GM10266 (cell line): ENCODE data around the gene SNED1.

Experiments used
- DNase-seq: peaks from one replicate; pipeline ENCODE4 v3.0.0; 2012; ENCODE audit errors: extremely low spot score
- TF ChIP-seq, protein P1 (sequence below): IDR thresholded peaks from 2 replicates; pipeline ENCODE4 v1.5.1; 2012; ENCODE audit warnings: mild to moderate bottlenecking, low read depth; ENCODE audit not compliant: control insufficient read depth, insufficient read depth; ENCODE audit errors: missing control alignments

Gene SNED1

DNA sequence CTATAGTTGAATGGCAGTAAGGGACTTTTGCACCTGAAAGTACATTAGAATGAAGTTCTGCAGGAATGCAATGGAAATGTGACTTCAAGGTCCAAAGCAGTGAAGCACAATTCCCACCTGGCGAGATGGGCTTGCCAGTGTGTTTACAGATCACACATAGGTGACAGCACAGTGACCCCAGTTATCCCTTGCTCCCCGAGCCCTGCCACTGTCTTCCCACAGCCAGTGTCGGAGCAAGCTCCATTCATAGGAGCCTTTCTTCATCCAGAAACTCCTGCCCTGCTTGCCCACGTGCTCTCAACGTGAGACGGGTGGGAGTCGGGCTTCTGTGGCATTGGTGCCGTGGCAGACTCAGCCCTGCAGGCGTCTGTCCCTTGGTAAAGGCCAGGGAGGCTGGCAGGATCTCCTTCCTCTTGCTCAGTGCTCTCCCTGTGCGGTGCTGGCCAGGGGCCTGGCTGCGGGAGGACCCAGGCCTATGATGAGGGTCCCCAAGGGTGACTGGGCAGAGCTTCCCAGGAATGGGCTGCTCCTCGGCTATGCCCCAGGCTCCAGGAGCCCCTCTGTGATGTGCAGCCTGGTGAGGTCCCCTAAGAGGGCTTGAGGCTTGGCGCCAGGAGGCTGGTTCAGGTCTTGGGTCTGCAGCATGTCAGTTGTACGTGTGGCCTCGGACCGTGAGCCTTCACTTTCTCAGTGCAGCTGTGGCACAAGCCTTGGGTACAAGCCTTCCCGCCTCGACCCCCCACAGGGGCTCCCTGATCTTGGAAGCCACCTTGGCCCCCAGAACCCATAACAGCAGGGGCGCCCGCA, 40.2 kb downstream of the SNED1 start:
- DNase-seq, result no peak
- TF ChIP-seq, protein P1, sequence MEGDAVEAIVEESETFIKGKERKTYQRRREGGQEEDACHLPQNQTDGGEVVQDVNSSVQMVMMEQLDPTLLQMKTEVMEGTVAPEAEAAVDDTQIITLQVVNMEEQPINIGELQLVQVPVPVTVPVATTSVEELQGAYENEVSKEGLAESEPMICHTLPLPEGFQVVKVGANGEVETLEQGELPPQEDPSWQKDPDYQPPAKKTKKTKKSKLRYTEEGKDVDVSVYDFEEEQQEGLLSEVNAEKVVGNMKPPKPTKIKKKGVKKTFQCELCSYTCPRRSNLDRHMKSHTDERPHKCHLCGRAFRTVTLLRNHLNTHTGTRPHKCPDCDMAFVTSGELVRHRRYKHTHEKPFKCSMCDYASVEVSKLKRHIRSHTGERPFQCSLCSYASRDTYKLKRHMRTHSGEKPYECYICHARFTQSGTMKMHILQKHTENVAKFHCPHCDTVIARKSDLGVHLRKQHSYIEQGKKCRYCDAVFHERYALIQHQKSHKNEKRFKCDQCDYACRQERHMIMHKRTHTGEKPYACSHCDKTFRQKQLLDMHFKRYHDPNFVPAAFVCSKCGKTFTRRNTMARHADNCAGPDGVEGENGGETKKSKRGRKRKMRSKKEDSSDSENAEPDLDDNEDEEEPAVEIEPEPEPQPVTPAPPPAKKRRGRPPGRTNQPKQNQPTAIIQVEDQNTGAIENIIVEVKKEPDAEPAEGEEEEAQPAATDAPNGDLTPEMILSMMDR, result no peak

DNA sequence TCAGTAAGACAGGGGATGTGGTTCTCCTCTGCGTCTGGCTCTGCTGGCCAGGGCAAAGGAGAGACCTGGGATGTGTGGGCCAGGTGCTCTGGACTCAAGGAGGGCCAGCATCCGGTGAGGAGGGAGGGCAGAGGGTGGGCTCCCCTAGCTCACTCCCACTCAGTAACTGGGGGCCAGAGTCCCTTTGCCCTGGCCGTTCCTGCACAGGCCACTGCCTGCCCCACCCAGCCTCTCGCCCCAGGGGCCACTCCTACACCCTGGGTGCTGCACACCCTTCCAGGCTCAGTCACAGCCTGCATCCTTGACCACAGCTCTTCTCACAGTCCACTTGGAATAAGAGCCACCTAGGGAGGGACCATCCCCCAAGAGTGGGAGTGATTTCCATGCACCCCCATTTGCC, 41.0 kb downstream of the SNED1 start:
- TF ChIP-seq, protein P1, result no peak

DNA sequence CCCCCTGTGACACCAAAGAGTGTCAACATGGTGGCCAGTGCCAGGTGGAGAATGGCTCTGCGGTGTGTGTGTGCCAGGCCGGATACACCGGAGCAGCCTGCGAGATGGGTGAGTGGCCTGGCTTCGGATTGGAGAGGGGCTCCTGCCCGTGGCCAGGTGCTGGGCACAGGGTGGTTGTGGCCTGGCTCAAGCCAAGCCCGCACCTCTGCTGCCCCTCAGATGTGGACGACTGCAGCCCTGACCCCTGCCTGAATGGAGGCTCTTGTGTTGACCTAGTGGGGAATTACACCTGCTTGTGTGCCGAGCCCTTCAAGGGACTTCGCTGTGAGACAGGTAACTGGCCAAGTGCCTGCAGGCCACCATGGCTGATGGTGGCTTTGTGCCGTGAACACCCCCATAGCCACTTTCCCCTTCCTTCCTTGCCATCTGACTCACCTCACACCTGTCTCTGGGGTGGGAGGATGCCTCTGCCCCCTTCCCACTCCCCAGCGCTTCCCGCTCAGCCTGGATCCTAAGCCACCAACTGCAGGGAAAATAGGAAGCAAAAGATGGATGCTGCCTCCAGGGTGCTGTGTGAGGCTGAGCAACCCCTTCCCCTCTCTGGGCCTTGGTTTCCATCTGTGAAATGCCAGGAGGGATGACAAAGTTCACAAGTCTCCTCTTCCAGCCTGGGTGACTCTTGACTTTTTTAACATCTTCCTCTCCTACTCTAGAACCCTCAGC, 41.8 kb downstream of the SNED1 start:
- TF ChIP-seq, protein P1, result no peak
- DNase-seq, result no peak

More for the DNA sequence above, 41.0 kb downstream of the SNED1 start:
- DNase-seq, result no peak

DNA sequence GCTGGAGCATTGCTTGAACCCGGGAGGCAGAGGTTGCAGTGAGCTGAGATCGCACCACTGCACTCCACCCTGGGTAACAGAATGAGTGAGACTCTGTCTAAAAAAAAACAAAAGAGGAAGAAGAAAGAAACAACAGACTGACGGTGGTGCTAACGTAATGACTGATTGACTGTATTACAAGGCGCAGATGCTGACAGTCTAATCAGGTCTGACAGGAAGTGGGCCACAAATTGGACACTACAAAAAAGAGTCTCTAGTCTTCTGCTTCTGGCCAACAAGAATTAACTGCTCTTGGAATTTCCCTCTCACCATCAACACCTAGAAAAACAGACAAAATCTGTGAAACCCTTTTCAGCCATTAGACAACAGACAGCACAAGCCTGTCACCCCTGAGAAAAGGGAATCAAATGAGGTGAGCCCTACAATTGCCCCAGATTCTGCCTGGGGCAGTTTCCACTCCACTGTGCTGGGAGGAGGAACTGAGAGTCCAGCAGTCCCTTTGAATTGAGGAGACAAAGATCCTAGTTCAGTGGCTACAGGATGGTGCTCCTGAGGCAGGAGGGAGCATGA, 43.3 kb downstream of the SNED1 start:
- TF ChIP-seq, protein P1, result no peak
- peak; percentile 81 for DNase-seq

DNA sequence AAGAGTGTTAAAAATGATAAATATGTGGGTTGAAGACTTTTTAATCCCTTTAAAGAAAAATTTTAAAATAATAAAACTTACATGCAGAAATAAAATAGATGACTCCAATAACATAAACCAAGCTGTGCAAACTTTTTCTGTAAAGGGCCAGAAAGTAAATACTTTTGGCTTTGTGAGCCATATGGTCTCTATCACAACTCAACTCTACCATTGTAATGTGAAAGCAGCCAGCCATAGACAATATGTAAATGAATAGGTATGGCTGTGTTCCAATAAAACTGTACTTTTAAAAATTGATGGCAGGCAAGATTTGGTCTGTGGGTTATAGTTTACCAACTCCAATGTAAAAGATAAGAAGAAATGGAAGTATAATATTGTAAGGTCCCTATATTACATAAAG, 45.2 kb downstream of the SNED1 start:
- TF ChIP-seq, protein P1, result no peak

DNA sequence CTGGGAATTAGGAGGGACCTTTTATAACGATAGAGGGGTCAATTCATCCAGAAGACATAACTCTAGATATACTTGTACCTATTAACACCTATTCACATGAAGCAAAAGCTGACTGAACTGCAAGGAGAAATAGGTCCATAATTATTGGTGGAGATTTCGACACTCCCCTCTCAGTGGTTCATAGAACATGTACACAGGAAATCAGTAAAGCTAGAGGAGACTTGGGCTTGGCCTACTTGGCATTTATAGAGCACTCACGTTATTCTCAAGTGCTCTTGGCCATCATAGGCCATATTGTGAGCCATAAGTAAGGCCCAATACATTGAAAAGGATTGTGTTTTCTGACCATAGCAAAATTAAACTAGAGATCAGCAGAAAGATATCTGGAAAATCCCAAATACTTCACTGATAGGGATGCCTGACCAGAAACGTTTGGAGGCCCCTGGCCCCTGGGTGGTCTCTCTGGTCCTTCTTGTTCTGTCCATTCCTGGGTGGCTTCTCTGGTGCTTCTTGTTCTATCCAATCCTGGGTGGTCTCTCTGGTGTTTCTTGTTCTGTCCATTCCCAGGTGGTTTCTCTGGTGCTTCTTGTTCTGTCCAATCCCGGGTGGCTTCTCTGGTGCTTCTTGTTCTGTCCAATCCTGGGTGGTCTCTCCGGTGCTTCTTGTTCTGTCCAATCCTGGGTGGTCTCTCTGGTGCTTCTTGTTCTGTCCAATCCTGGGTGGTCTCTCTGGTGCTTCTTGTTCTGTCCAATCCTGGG, 49.0 kb downstream of the SNED1 start:
- no peak for DNase-seq
- TF ChIP-seq, protein P1, result no peak

More for the DNA sequence above, 45.2 kb downstream of the SNED1 start:
- no peak for DNase-seq
